Prostate gland (tissue), 2 donors: ENCODE data around the gene COX7A2. TPM values are rescaled to one million over a fixed set of nuclear protein-coding genes. Genes with fewer than 3 reads are reported as not detected.

Source experiments
- DNase-seq: peaks from one replicate; pipeline ENCODE4 v3.0.0-alpha.2; 2019; ENCODE audit warnings: low spot score
- H3K27ac ChIP-seq, 2 donors: fragments of 200-600 bp; sonication (generic); 2 replicates each; pipeline ENCODE4 v1.5.1; 2017 to 2019
- H3K27me3 ChIP-seq: fragments of 200-600 bp; sonication (generic); replicated peaks from 2 replicates; pipeline ENCODE4 v1.5.1; 2019; ENCODE audit not compliant: insufficient read depth
- H3K36me3 ChIP-seq, 2 donors: fragments of 200-600 bp; sonication (generic); 1 replicate in 1 of 2; 2 replicates in 1 of 2; pipeline versions ENCODE4 v1.5.1 to v1.8.1; 2017 to 2019
- H3K4me1 ChIP-seq: fragments of 200-600 bp; sonication (generic); replicated peaks from 2 replicates; pipeline ENCODE4 v1.5.1; 2019
- H3K4me3 ChIP-seq, 2 donors: fragments of 200-600 bp; sonication (generic); 2 replicates each; pipeline ENCODE4 v1.5.1; 2017 to 2019
- H3K9me3 ChIP-seq: fragments of 200-600 bp; sonication (generic); 2 replicates; pipeline ENCODE4 v1.5.1; 2017
- CTCF ChIP-seq, 4 experiments: fragments of 200-600 bp in 2 of 4; fragments of 450-650 bp in 2 of 4; sonication (generic) in 2 of 4; IDR thresholded peaks; 1 replicate in 3 of 4; 2 replicates in 1 of 4; pipeline ENCODE4 v1.5.1; 2016 to 2019; ENCODE audit warnings: antibody characterized with exemption in 4 of 4, mild to moderate bottlenecking in 2 of 4, moderate library complexity in 2 of 4
- POLR2A ChIP-seq: fragments of 450-650 bp; IDR thresholded peaks from one replicate; pipeline ENCODE4 v1.6.1; 2016; ENCODE audit warnings: antibody characterized with exemption, mild to moderate bottlenecking
- POLR2AphosphoS5 ChIP-seq: sonication (generic); formaldehyde crosslinking; IDR thresholded peaks from one replicate; pipeline ENCODE4 v1.6.1; 2017; ENCODE audit warnings: antibody characterized with exemption
- WGBS: methylation state at CpG from one replicate; pipeline ENCODE4 v1.1.5; 2018; 5-methylcytosine and 5-hydroxymethylcytosine counted together
- intact Hi-C: fragments of 100-400 bp; cut with DNase I; formaldehyde crosslinking; loops from one replicate; pipeline ENCODE4 v1.14.2; 2022
- total RNA-seq, 2 donors: library from RNA; depleted of rRNA; stranded (reverse); fragments of >200 nt; gene quantifications; one replicate each; pipeline ENCODE4 v1.1.0, GENCODE V29; 2016

COX7A2 gene
- total RNA-seq, 2 donors from 2014 or later = 136 to 724 TPM

GRCh38 chr6:75246386-75246785 lies 2.8 kb upstream of the COX7A2 start:
- peaks cover 2% of the 10 kb centered on the region for H3K4me1 ChIP-seq

GRCh38 chr6:75244063-75244584 lies 523 bp upstream of the COX7A2 start:
- intact Hi-C loops = loop anchor here (5.0 kb wide), 1 partner anchor 1722 kb away; the partner anchor contains the start of gene EEF1A1
- Histone ChIP-seq H3K4me1 (peaks cover 2% of the 10 kb centered on the region), H3K36me3 (peaks cover 0 to 3% of the 10 kb centered on the region in 2 donors), H3K9me3 (no peaks in the 10 kb centered on the region), H3K27me3 (no peaks in the 10 kb centered on the region), H3K27ac (peak overlapping the region; percentile 93 to 95), H3K4me3 (peak overlapping the region; percentile 78)
- no peak for DNase-seq
- WGBS = 5% methylated on average over 15 of the region's 15 CpGs
- TF ChIP-seq POLR2AphosphoS5 (no peak), POLR2A (no peak), CTCF (IDR thresholded peaks at IDR 0.05) (no peak)

More at GRCh38 chr6:75246386-75246785, 2.8 kb upstream of the COX7A2 start:
- DNase-seq = no peak
- Histone ChIP-seq H3K36me3 (no peaks in the 10 kb centered on the region), H3K4me3 (no peak overlapping the region), H3K9me3 (no peaks in the 10 kb centered on the region), H3K27me3 (no peaks in the 10 kb centered on the region), H3K27ac (no peak overlapping the region)
- intact Hi-C loops = no loop called here
- 51% methylated on average over 2 of the region's 2 CpGs for WGBS
- no peak for TF ChIP-seq POLR2AphosphoS5
- no peak for TF ChIP-seq POLR2A
- no peak for TF ChIP-seq CTCF (IDR thresholded peaks at IDR 0.05)

GRCh38 chr6:75236630-75237029 lies 7.0 kb downstream of the COX7A2 start:
- Histone ChIP-seq H3K36me3 (peaks cover 0 to 3% of the 10 kb centered on the region in 2 donors), H3K27me3 (no peaks in the 10 kb centered on the region), H3K9me3 (no peaks in the 10 kb centered on the region), H3K27ac (no peak overlapping the region), H3K4me1 (peaks cover 1% of the 10 kb centered on the region), H3K4me3 (no peak overlapping the region)
- no peak for DNase-seq
- 92% methylated on average over 4 of the region's 4 CpGs for WGBS
- no peak for TF ChIP-seq POLR2A
- TF ChIP-seq CTCF (IDR thresholded peaks at IDR 0.05) = no peak
- TF ChIP-seq POLR2AphosphoS5 = no peak
- intact Hi-C loops = no loop called here

- H3K4me3 ChIP-seq = no peak overlapping the region
- no peak overlapping the region for H3K27ac ChIP-seq
- WGBS = 94% methylated on average over 2 of the region's 2 CpGs
- peaks cover 0 to 3% of the 10 kb centered on the region in 2 donors for H3K36me3 ChIP-seq
- no peaks in the 10 kb centered on the region for H3K4me1 ChIP-seq
- TF ChIP-seq CTCF (IDR thresholded peaks at IDR 0.05) (no peak), POLR2AphosphoS5 (no peak), POLR2A (no peak)
- H3K27me3 ChIP-seq = no peaks in the 10 kb centered on the region
- intact Hi-C loops = no loop called here
- no peaks in the 10 kb centered on the region for H3K9me3 ChIP-seq
- DNase-seq = no peak
These were observed 8.3 kb downstream of the COX7A2 start for GRCh38 chr6:75235271-75235670.

- TF ChIP-seq POLR2A = no peak
- no peak for TF ChIP-seq POLR2AphosphoS5
- TF ChIP-seq CTCF (IDR thresholded peaks at IDR 0.05) = no peak
- intact Hi-C loops = no loop called here
- DNase-seq = no peak
- no peaks in the 10 kb centered on the region for H3K4me1 ChIP-seq
- H3K27ac ChIP-seq = no peak overlapping the region
- no peaks in the 10 kb centered on the region for H3K36me3 ChIP-seq
- H3K27me3 ChIP-seq = no peaks in the 10 kb centered on the region
- H3K9me3 ChIP-seq = no peaks in the 10 kb centered on the region
- 40% methylated on average over 3 of the region's 3 CpGs for WGBS
- H3K4me3 ChIP-seq = no peak overlapping the region
These were observed 9.3 kb downstream of the COX7A2 start for GRCh38 chr6:75234126-75234865.
